HCT116 (cell line): ENCODE results near the gene MCM9. TPM values are rescaled to one million over a fixed set of nuclear protein-coding genes. Genes with fewer than 3 reads are reported as not detected.
"Not testable (repeated sequence)": the region's sequence is repeated elsewhere in the genome, so short reads cannot be mapped to it uniquely, and the experiment has no call there.

Experiments
- ATAC-seq: fragments of 200-7000 bp; cut with Tn5 transposase; 2 replicates; pipeline ENCODE4 v1.9.1; 2020; ENCODE audit warnings: mild to moderate bottlenecking, moderate library complexity
- BruUV-seq: library from RNA; stranded (reverse); fragments of 400-500 nt; replicated peaks from 2 replicates; lab custom pipeline; 2021; lab: Mats Ljungman, UMichigan
- CTCF ChIA-PET: fragments of 300-600 bp; sonication (Branson Sonifier 250); formaldehyde crosslinking; loops from one replicate; lab custom pipeline; 2021; ENCODE audit warnings: antibody characterized with exemption; lab: Charles Lee
- POLR2A ChIA-PET: fragments of 300-600, 350-600 bp; sonication (Branson Sonifier 250); formaldehyde crosslinking; loops from one replicate; lab custom pipeline; 2021; ENCODE audit warnings: antibody characterized with exemption; lab: Charles Lee
- RAD21 ChIA-PET, 2 experiments: fragments of 300-600 bp; sonication (Branson Sonifier 250); formaldehyde crosslinking; loops; one replicate each; lab custom pipeline; 2023; ENCODE audit warnings: low total read pairs in 2 of 2; ENCODE audit not compliant: uncharacterized antibody in 2 of 2, unreplicated experiment in 2 of 2, low non-redundant PET in 1 of 2; lab: Charles Lee
- DNase-seq: peaks from one replicate; pipeline ENCODE4 v3.0.0-alpha.2; 2010; ENCODE audit warnings: low read depth, low spot score
- H2AFZ ChIP-seq: fragments of 200-600 bp; shearing (Covaris generic), sonication (generic); 2 replicates; pipeline ENCODE4 v1.6.1; 2017; ENCODE audit warnings: low read depth, mixed run types, mixed read lengths, antibody characterized with exemption, low read length; ENCODE audit not compliant: poor library complexity, severe bottlenecking
- H3K27ac ChIP-seq: 2 replicates; pipeline ENCODE4 v1.5.1; 2012; ENCODE audit warnings: low read depth, low read length
- H3K27me3 ChIP-seq: fragments of 200-600 bp; sonication (generic); 2 replicates; pipeline ENCODE4 v1.6.1; 2016; ENCODE audit warnings: mixed run types, low read length, mixed read lengths; ENCODE audit not compliant: insufficient read depth
- H3K36me3 ChIP-seq, 2 experiments: fragments of 200-500 bp in 1 of 2; fragments of 200-600 bp in 1 of 2; sonication (Bioruptor generic) in 1 of 2; sonication (generic) in 1 of 2; 2 replicates each; pipeline versions ENCODE4 v1.5.1 to v1.6.1; 2014 to 2016; ENCODE audit warnings: low read length in 2 of 2, inconsistent platforms in 1 of 2, mixed read lengths in 1 of 2, mixed run types in 1 of 2; ENCODE audit not compliant: insufficient read depth in 2 of 2, control insufficient read depth in 1 of 2
- H3K4me1 ChIP-seq, 2 experiments: fragments of 200-600 bp in 1 of 2; sonication (generic) in 1 of 2; 2 replicates each; pipeline versions ENCODE4 v1.5.1 to v1.6.1; 2012 to 2017; ENCODE audit warnings: low read length in 2 of 2, inconsistent platforms in 1 of 2, mild to moderate bottlenecking in 1 of 2, mixed read lengths in 1 of 2, mixed run types in 1 of 2, moderate library complexity in 1 of 2; ENCODE audit not compliant: insufficient read depth in 2 of 2, control insufficient read depth in 1 of 2
- H3K4me2 ChIP-seq: fragments of 200-600 bp; sonication (generic); 2 replicates; pipeline ENCODE4 v1.6.1; 2017; ENCODE audit warnings: mixed run types, low read length, mixed read lengths
- H3K4me3 ChIP-seq, 2 experiments: fragments of 200-600 bp in 1 of 2; sonication (generic) in 1 of 2; replicated peaks in 1 of 2; 2 replicates each; pipeline ENCODE4 v1.5.1; 2011 to 2016; ENCODE audit warnings: low read length in 2 of 2, control low read depth in 1 of 2, low read depth in 1 of 2, mild to moderate bottlenecking in 1 of 2, mixed read lengths in 1 of 2, mixed run types in 1 of 2
- H3K79me2 ChIP-seq: fragments of 200-600 bp; sonication (generic); 2 replicates; pipeline ENCODE4 v1.6.1; 2017; ENCODE audit warnings: mild to moderate bottlenecking, mixed run types, low read length, moderate library complexity, mixed read lengths; ENCODE audit not compliant: insufficient read depth
- H3K9ac ChIP-seq: fragments of 200-600 bp; sonication (generic); 2 replicates; pipeline ENCODE4 v1.6.1; 2016; ENCODE audit warnings: low read length, mixed read lengths
- H3K9me2 ChIP-seq: fragments of 200-600 bp; sonication (generic), shearing (Covaris generic); 2 replicates; pipeline ENCODE4 v1.6.1; 2017; ENCODE audit warnings: mixed run types, mild to moderate bottlenecking, moderate library complexity; ENCODE audit not compliant: insufficient read depth
- H3K9me3 ChIP-seq, 2 experiments: fragments of 200-500 bp in 1 of 2; fragments of 200-600 bp in 1 of 2; sonication (Bioruptor generic) in 1 of 2; sonication (generic) in 1 of 2; 2 replicates each; pipeline ENCODE4 v1.6.1; 2014 to 2017; ENCODE audit warnings: low read length in 2 of 2, mixed read lengths in 2 of 2, inconsistent platforms in 1 of 2, low read depth in 1 of 2, mild to moderate bottlenecking in 1 of 2, mixed run types in 1 of 2, moderate library complexity in 1 of 2; ENCODE audit not compliant: control insufficient read depth in 1 of 2, insufficient read depth in 1 of 2
- H4K20me1 ChIP-seq: fragments of 200-600 bp; sonication (generic), shearing (Covaris generic); 2 replicates; pipeline ENCODE4 v1.6.1; 2017; ENCODE audit warnings: mixed run types, mild to moderate bottlenecking, moderate library complexity; ENCODE audit not compliant: insufficient read depth
- CBX3 ChIP-seq: IDR thresholded peaks from 2 replicates; pipeline ENCODE4 v1.6.1; 2012; ENCODE audit warnings: low read depth
- CEBPB ChIP-seq: IDR thresholded peaks from 2 replicates; pipeline ENCODE4 v1.6.1; 2012; ENCODE audit warnings: low read depth
- FOSL1 ChIP-seq: IDR thresholded peaks from 2 replicates; pipeline ENCODE4 v1.6.1; 2012; ENCODE audit warnings: low read depth
- JUND ChIP-seq: IDR thresholded peaks from 2 replicates; pipeline ENCODE4 v1.6.1; 2012
- POLR2A ChIP-seq: IDR thresholded peaks from 2 replicates; pipeline ENCODE4 v1.7.0; 2011; ENCODE audit warnings: borderline replicate concordance; ENCODE audit not compliant: insufficient read depth, insufficient read length; ENCODE audit errors: extremely low read depth
- RAD21 ChIP-seq: IDR thresholded peaks from 2 replicates; pipeline ENCODE4 v1.6.1; 2012; ENCODE audit warnings: low read depth, mild to moderate bottlenecking
- TCF7L2 ChIP-seq: IDR thresholded peaks from 2 replicates; pipeline ENCODE4 v1.7.0; 2011; ENCODE audit warnings: borderline replicate concordance, inconsistent platforms; ENCODE audit not compliant: insufficient read depth, insufficient read length; ENCODE audit errors: extremely low read depth
- YY1 ChIP-seq: IDR thresholded peaks from 2 replicates; pipeline ENCODE4 v1.6.1; 2011; ENCODE audit warnings: low read length, low read depth, moderate library complexity, mild to moderate bottlenecking; ENCODE audit not compliant: insufficient replicate concordance; ENCODE audit errors: extremely low read depth
- ZFX ChIP-seq: fragments of 450-650 bp; IDR thresholded peaks from 2 replicates; pipeline ENCODE4 v1.6.1; 2017
- ZNF274 ChIP-seq: fragments of 200-500 bp; sonication (Bioruptor generic); IDR thresholded peaks from 2 replicates; pipeline ENCODE4 v1.6.1; 2014; ENCODE audit warnings: mild to moderate bottlenecking, low read depth, low read length, inconsistent platforms
- intact Hi-C: fragments of 100-400 bp; cut with micrococcal nuclease; formaldehyde crosslinking; loops from 2 replicates; pipeline ENCODE4 v1.10.0; 2022
- total RNA-seq: library from RNA; stranded (reverse); gene quantifications from one replicate; pipeline ENCODE4 v1.2.1, GENCODE V29; 2021; ENCODE audit not compliant: unreplicated experiment

Gene MCM9
- total RNA-seq, 1 experiment from 2014 or later: 13.6 TPM

DNA sequence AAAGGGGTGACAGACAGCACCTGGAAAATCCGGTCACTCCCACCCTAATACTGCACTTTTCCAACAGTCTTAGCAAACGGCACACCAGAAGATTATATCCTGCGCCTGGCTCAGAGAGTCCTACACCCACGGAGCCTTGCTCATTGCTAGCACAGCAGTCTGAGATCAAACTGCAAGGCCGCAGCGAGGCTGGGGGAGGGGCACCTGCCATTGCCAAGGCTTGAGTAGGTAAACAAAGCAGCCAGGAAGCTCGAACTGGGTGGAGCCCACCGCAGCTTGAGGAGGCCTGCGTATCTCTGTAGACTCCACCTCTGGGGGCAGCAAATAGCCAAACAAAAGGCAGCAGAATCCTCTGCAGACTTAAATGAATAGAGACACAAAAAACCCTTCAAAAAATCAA, 138.4 kb downstream of the MCM9 start:
- H3K4me3 ChIP-seq, H3K36me3 ChIP-seq, H3K27me3 ChIP-seq, H3K27ac ChIP-seq, BruUV-seq, H3K79me2 ChIP-seq, H3K9me3 ChIP-seq, intact Hi-C loops, H4K20me1 ChIP-seq, POLR2A ChIA-PET, H2AFZ ChIP-seq, H3K4me1 ChIP-seq, H3K9me2 ChIP-seq, H3K9ac ChIP-seq: not testable (repeated sequence)
- H3K4me2 ChIP-seq: peak overlapping the region; percentile 35; the same call in 1 of the 2 replicates
- RAD21 ChIA-PET: interaction anchor here in 1 of 2 experiments (0.5 kb wide), 1 partner anchor 512 kb away, joined by 3 read pairs; no protein-coding TSS in a partner anchor
- peak; percentile 59; the same call in 1 of the 2 replicates for ATAC-seq
- CTCF ChIA-PET: interaction anchor here (1.4 to 1.5 kb wide), 2 partner anchors 20 to 314 kb away, joined by 3 read pairs; no protein-coding TSS in a partner anchor
- DNase-seq: peak; percentile 19
- TF ChIP-seq TCF7L2 (peak; percentile 80), CBX3 (0 out of 2 replicates have a peak, but pooled peaks have one; percentile 11), RAD21 (0 out of 2 replicates have a peak, but pooled peaks have one; percentile 6)

GRCh38 chr6:118791499-118791898, 143.5 kb downstream of the MCM9 start:
- H3K4me2 ChIP-seq: no peak overlapping the region
- H3K4me1 ChIP-seq: peaks cover 0 to 5% of the 10 kb centered on the region in 2 experiments; a peak in 3 of 4 replicates
- H3K79me2 ChIP-seq: no peaks in the 10 kb centered on the region
- ChIA-PET RAD21 (no interaction called here), POLR2A (no interaction called here), CTCF (no interaction called here)
- H3K4me3 ChIP-seq: no peak overlapping the region
- no peak overlapping the region for H3K27ac ChIP-seq
- H3K9ac ChIP-seq: no peak overlapping the region
- H4K20me1 ChIP-seq: no peaks in the 10 kb centered on the region
- no peak overlapping the region for H2AFZ ChIP-seq
- no peaks in the 10 kb centered on the region for H3K9me2 ChIP-seq
- DNase-seq: no peak
- intact Hi-C loops: no loop called here
- BruUV-seq: no TSS peak
- no peak for ATAC-seq
- H3K9me3 ChIP-seq: no peaks in the 10 kb centered on the region
- H3K27me3 ChIP-seq: no peaks in the 10 kb centered on the region
- TF ChIP-seq CEBPB: no peak
- no peak for TF ChIP-seq ZFX
- no peak for TF ChIP-seq FOSL1
- TF ChIP-seq YY1: no peak
- TF ChIP-seq POLR2A: no peak
- no peak for TF ChIP-seq ZNF274
- no peak for TF ChIP-seq JUND
- H3K36me3 ChIP-seq: no peaks in the 10 kb centered on the region
